NAMALWA (cell line): ENCODE measurements around the gene SLC27A3.
A peak's percentile ranks its signal among the peaks of the same experiment; 100 is the strongest.

Experiments used
- DNase-seq: peaks from one replicate; pipeline ENCODE4 v3.0.0-alpha.2; 2015; ENCODE audit warnings: low spot score

SLC27A3 gene, protein sequence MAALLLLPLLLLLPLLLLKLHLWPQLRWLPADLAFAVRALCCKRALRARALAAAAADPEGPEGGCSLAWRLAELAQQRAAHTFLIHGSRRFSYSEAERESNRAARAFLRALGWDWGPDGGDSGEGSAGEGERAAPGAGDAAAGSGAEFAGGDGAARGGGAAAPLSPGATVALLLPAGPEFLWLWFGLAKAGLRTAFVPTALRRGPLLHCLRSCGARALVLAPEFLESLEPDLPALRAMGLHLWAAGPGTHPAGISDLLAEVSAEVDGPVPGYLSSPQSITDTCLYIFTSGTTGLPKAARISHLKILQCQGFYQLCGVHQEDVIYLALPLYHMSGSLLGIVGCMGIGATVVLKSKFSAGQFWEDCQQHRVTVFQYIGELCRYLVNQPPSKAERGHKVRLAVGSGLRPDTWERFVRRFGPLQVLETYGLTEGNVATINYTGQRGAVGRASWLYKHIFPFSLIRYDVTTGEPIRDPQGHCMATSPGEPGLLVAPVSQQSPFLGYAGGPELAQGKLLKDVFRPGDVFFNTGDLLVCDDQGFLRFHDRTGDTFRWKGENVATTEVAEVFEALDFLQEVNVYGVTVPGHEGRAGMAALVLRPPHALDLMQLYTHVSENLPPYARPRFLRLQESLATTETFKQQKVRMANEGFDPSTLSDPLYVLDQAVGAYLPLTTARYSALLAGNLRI

DNA sequence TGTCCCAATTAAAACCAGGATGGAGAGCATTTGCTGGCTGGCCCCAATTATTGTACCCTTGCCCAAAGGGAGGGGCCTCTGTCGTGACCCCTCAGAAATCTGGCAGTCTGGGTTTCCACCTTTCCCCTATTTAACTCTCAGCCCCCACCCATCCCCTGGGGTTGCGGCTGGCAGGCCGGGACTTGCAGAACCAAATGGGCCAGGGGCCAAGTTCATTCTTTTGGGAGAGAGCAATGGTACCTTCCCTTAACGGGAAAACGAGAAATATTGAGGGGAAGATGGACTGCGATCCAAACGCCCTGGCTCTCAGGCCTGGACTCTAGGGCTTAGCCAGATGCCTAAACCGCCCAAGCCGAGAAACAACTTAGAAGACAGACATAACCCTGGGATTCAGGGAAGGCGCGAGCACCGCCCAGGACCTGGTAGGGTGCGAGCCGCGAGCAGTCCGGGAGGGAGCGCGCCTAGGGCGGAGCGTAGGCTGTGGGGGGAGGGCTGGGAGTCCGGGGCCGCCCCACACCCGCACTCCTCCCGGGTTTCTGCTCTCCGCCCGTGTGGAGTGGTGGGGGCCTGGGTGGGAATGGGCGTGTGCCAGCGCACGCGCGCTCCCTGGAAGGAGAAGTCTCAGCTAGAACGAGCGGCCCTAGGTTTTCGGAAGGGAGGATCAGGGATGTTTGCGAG is at the start of gene SLC27A3:
Gene SLC27A3, plus strand, starts transcription at position 628 of the 678 bp plus-strand sequence. CDS start 91 bp downstream, outside the sequence.
- DNase-seq, result no peak

DNA sequence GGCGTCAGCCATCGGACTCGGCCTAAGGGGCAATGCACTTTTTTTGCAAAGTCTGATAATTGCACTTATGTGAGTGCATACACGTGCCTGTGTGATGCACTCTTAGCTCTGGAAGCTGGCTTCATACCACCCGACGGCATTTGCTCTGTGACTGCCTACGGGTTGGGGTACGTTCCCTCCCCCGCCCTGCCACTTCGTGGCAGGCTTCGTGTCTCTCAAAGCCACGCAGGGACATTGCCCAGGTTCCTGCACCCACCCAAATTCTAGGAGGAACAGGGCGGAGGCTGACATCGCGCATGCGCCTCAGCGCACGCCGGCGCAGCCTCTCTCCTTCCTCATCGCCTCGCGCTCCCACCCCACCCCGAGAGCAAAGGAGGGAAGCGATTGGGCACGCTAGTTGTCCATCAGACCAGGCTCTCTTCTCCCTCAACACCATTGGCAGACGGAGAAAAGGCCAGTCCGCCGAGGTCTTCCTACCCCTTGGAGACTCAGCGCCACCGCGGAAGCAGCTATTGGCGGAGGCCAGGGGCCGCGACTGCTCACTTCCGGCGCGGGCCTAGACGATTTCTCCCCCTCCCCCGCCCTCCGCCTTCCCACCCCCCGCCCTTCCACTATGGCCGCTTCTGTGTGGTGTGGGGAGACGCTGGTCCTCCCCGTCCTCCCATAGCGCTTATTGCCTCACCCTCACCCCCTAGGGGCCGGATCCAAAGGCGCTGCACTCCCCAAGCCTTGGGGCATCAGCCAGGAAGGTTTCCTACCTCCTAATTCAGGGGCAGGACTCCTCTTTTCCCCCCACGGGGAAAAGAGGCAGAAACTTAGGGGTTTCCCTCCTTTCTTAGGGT is 47.5 kb upstream of the SLC27A3 start, which contains the start of gene INTS3:
Gene INTS3, plus strand, starts transcription at position 588 of the 842 bp plus-strand sequence. CDS start 585 bp downstream, outside the sequence.
- DNase-seq, result peak; percentile 100

DNA sequence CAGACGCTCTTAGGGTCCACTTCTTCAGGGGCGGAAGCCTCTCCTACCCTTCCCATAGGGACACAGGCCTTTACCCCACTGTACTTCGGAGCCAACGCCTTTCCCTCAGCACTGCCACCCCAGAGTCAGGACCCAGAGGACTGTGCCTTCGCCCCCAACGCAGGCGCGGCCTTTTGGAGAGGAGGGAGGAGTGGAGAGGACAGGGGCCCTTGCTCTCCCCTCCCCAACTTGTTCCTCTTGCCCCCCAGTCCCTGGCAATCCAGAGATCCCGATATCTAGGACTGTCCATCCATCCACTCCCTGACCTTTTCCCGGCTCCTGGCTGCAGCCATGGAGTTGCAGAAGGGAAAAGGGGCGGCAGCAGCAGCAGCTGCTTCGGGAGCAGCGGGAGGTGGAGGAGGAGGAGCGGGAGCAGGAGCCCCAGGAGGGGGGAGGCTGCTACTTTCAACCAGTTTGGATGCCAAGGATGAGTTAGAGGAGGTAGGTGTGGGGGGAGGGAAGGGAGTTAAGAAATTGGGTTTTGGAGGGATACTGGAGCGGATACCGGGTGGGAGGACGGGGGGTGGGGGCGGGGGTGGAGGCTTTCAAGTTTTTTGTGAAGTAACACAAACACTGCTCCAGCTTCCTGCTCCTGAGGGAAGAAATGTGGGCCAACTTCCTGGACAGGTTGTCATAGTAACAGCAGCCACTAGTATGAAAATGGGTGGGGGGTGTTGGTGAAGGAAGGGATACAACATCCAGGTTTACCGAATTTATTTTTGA is 46.7 kb upstream of the SLC27A3 start:
- DNase-seq, result peak; percentile 64

DNA sequence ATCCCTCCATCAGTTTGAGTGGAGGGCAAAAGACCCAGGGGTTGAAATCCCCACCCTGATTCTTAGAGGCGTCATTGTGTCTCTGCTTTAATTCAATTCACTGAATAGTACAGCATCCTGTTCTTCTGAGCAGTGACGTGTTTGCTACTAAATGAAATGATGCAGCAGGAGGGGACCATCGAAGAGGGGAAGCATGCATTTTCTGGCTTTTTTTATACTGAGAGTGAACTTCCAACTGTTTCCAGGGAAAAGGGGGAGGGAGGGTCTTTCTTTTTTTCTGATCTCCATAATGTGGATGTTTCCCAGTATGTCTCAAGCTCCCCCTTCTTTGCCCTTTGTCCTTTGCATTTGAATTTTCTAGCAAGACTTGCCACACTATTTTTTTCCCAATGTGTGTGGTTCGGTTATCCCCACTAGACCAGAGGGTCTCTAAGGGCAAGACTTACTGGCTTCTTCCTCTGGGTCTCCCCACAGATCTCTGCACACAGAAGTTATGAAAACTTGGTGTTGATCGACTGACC is 44.7 kb upstream of the SLC27A3 start:
- no peak for DNase-seq

- no peak for DNase-seq
These were observed 41.2 kb upstream of the SLC27A3 start for GRCh38 chr1:153733970-153734369.

GRCh38 chr1:153734396-153735089 is 40.7 kb upstream of the SLC27A3 start:
- DNase-seq, result no peak

GRCh38 chr1:153735090-153735420 is 40.2 kb upstream of the SLC27A3 start:
- no peak for DNase-seq

- no peak for DNase-seq
These were observed 33.2 kb upstream of the SLC27A3 start for GRCh38 chr1:153741986-153742385.

DNA sequence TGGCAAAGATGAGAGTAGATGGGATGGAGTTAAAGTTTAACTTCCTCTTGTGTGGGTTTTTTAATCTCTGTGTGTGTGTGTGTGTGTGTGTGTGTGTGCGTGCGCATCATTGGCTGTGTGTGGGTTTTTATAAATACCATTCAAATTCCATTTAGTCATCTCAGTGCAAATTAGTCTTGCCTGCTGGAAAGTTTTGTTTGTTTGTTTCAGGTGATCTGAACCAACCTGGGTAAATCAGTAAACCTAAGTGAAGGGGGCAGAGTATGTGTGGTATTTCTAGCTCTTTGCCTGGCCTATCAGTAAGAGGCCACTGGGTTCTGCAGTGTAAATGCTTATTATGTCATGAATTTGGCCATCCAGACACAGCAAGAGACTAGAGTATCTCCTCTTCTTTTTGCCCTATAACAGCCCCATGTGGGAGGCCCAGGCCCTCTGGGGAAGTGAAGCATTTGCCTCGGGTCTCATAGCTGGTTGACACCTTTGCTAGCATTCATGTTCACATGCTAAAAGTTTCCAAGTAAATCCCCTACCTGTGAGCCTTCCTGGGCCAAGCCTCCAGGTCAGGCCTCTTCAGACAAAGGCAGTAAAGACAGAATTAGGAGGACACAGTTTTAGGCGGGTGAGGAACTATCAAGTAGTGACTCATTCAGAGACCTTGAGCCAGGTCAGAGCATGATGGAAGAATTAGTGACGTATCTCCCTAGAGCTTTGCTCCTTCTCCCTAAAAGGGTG is 32.6 kb upstream of the SLC27A3 start:
- DNase-seq, result no peak

DNA sequence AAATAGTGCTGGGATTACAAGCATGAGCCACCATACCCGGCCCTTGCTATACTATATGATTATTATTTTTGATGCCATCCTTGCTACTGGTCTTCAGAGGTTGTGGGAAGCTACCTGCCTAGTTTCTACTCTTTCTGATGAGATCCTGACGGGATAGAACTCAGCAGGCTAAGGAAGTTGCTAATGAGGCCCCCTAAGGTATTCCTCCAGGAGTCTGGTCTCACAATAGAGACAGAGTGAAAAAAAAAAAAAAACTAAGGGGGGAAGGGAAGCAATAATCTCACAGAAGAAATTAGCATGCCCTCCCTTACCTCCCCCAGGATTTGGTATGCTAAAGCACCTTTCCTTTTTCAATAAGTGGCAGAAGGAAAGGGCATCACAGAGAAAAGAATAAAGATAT is 29.8 kb upstream of the SLC27A3 start:
- no peak for DNase-seq

GRCh38 chr1:153746174-153746573 is 29.0 kb upstream of the SLC27A3 start:
- DNase-seq, result no peak

GRCh38 chr1:153748903-153749302 is 26.3 kb upstream of the SLC27A3 start:
- DNase-seq, result no peak

GRCh38 chr1:153749408-153750005 is 25.7 kb upstream of the SLC27A3 start:
- DNase-seq, result peak; percentile 95

DNA sequence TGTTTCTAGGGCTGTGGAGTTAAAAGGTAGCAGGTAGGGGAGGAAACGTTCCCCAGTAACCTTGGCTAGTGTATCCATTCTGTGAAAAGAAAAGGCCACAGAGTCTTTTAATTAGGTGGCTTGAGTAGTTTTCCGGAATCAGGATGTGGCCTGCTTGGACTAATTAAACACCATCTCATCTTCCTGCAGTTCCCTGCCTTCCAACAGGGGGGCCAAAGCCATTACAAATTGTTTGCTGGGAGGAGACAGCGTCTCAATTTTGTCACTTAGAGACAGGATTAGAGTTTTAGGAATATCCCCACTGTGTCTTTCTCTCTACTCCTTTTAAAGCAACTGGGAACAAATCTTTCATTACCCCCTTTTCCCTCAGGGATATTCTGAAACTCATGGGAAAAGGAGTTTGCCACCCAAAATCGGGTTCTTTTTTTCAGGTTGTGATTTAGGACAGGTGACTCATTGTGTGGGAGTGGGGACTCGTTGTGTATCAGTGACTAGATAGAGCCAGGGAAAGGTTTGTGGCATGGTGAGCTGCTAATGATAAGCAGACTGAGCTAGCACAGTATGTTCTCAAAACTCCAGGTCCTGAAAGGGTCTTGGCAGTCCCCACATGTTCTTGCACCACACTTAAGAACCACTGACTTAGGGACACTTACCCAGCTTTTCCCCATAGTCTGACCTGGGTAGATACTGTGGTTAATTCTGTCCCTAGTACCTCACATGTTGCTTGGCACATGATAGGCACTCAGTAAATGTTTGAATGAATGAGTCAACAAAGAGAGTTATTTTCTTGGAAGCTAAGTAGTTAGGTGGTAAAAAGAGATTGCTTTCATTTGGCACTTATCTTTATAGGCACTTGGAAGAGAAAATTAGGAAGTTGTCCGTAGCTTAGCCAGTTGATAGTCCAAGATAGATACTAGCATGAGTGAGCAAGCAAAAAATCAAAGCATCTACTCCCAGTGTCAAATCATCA is 24.9 kb upstream of the SLC27A3 start:
- DNase-seq, result no peak

DNA sequence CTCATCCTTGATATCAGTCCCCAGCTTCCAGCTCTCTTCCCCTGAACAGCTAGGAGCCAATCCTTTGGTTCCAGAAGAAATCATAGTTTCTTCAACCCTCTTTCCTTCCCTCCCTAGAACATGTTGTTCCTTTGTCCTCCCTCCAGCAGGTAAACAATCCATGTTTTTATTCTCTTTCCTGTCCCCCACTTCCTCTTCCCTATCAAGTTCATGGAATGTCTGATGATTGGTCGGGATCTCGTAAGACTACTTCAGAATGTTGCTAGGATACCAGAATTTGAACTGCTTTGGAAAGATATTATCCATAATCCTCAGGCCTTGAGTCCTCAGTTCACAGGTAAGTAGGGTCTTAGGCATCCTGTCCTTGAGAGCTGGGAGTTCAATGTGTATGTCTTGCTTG is 23.1 kb upstream of the SLC27A3 start:
- no peak for DNase-seq

GRCh38 chr1:153752571-153753195 is 22.5 kb upstream of the SLC27A3 start:
- DNase-seq, result no peak

DNA sequence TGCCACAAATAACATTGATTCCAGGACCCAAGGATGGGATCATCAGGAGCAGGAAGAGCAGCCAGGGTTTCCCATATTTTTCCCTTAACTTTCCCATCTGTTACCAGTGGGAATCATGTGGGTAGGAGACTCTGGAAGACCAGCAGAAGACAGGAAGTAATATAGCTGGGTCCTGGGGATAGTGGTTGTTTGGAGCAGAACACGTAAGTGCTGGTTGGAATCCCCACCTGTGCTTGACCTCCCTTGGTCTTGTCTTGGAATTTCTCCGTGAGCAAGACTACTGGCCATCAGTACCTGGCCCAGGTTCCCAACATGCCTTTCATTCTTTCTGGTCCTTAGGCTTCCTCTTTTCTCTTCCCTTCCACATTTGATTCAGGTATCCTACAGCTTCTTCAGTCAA is 20.9 kb upstream of the SLC27A3 start:
- DNase-seq, result no peak

GRCh38 chr1:153760440-153760839 is 14.8 kb upstream of the SLC27A3 start:
- DNase-seq, result no peak
